ENCODE measurements around the gene RANBP9.
A peak's percentile ranks its signal among the peaks of the same experiment; 100 is the strongest.

RANBP9 gene

DNA sequence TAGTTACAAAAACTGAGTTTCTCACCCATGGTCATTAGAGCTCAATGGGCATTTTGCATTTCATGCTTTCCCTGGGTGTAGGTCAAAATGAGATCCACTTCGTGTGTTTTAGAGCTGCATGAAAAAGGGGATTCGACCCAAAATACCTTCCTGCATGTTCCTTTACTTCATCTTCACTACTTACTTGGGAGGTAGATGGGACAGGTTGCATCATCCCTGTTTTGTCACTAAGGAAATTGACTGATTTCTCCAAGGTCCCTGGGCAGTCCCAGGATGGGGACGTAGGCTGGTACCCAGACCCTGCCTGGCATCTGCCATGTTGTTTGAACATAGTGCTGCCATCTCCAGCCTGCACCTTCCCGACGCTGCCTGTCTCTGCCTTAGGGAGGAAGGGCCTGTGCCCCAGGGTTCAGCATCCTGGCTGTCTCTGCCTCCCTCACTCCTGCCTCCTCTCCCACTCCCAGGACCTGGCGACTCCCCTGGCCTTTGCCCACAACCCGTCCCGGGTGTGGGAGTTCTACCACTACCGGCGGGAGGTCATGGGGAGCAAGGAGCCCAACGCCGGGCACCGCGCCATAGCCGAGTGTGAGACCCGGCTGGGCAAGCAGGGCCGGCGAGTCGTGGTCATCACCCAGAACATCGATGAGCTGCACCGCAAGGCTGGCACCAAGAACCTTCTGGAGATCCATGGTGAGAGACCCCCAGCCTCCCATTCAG lies 120.3 kb downstream of the RANBP9 start:
- no peak for DNase-seq

DNA sequence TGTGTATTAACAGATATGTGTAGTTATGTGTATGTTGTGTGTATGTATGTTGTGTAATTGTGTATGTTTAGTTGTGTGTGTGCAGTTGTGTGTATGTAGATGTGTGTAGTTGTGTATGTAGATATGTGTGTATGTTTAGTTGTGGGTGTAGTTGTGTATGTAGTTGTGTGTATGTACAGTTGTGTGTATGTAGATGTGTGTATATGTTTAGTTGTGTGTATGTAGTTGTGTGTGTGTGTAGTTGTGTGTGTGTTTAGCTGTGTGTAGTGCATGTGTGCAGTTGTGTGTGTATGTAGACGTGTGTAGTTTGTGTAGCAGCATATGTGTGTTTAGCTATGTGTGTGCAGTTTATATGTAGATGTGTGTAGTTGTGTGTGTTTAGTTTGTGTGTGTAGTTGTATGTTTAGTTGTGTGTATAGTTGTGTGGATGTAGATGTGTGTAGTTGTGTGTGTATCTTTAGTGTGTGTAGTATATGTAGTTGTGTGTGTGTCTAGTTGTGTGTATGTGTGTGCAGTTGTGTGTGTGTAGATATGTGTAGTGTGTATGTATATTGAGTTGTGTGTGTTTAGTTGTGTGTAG lies 121.0 kb downstream of the RANBP9 start:
- no peak for DNase-seq

DNA sequence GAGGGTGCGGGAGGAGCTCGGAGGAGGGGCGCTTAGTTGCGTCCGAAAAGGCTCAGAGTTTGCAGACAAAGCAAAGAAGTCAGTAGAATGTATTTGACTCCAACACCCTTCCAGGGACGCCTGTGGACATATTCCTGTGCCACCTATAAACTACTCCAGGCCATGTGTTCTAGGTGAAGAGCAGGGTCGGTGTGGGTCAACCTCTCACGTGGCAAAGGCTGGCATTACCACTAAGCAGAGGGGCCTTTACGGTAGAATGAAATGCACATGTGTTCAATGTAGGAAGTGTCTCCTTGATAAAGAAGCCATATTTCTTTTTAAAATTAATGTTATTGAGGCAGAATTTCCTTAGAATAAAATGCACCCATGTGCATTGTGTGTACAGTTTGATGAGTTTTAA lies 121.8 kb downstream of the RANBP9 start:
- no peak for DNase-seq

DNA sequence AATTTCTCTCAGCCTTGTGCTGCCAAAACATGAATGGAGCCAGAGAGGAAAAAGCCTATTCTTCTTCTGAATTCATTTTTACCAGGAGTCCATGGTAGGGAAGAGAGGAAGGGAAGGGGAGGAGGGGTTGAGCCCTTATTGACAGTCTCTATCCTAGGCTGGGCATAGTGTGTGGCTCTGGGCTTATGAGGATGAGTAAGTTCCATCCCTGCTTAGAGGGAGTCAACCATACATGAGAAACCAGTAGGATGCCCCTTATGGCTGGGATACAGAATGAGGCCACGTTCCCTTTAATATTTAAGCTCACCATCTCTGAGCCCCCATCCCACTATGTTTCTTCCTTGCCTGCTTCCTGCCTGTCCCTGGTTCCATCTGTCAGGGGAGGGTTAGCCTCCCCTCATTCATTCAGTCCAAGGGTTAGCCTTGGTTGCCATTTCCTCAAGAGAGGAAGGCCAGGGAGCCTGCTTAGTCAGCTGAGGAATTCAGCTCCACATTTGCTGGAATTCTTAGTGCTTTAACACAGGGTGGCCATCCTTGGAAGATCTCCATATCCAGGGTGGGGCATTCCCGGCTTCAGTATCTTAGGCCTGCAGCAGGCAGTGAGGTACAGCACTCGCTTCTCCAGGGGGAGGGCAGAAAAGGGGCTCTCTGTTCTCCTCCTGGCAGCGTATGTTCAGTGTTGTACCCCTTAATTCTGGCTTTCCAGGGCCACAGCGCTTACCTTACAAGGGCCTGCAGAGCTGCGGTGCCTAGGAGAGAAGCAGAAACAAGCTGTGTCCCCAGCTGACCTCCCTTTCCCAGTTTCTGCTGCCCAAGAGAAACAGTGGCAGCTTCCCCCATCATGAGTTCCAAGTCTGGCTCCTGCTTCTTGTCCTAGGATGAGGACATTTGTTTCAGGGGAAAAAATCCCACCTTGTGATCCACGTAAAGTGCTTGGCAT lies 124.8 kb downstream of the RANBP9 start:
- DNase-seq = no peak

DNA sequence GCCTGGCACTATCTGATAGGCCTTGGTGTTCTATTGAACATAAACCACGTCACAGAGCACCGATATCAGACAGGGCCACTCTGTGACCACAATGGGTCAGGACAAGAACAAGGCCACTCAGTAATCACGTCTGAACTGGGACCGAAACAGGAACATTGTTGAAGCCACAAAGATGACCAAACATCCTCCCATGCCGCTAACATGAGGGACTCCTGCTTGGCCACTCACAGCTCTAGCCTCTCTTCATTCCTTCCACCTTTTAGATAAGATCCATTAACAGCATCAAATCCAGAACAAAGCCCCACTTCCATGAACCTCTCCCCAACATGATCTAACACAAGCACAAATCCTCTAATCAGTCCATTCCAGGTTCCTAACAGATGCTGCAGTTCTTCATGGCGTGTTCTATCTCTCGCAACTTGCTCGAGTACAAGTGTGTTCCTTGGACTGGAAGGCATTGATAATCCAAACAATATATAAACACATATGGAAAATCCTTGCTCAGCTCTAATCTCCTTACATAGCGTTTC lies 129.9 kb downstream of the RANBP9 start:
- DNase-seq = no peak

DNA sequence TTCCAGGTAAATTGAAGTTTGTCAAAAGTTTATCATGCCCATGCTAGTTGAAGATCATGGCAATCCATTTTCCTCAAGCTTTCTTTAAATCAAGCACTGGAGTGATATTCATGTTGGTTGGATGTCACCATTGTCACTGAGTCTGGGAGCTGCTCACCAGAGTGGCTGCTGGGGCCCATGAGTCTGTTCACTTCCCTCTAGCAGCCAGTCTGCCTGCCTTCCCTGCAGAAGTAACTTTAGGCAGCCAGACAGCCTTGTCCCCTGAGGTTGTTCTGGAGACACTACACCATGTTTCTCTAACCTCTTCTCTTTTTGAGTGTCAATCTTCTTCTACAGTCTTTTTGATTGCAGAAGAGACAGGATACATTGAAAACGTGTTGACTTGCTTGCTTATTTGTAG lies 131.7 kb downstream of the RANBP9 start:
- no peak for DNase-seq

DNA sequence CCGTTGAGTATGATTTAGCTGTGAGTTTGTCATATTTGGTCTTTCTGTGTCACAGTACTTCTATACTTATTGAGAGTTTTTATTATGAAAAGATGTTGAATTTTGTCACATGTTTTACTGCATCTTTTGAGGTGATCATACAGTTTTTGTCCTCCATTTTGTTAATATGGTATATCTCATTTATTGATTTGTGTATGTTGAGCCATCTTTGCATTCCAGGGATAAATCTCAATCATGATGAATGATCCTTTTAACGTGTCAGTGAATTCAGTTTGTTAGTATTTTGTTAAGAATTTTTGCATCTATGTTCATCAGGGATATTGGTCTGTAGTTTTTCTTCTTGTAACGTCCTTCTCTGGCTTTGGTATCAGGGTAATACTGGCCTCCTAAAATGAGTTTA lies 133.7 kb downstream of the RANBP9 start:
- DNase-seq = no peak

DNA sequence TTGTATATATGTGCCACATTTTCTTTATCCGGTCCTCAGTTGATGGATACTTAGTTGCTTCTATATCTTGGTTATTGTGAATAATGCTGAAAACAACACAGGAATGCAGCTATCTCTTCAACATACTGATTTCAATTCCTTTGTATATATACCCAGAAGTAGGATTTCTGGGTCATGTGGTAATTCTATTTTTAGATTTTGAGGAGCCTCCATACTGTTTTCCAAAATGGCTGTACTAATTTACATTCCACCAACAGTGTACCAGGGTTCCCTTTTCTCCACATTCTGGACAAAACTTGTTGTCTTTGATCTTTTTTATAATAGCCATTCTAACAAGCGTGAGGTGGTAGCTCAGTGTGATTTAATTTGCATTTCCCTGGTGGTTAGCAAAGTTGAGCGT lies 135.6 kb downstream of the RANBP9 start:
- no peak for DNase-seq

DNA sequence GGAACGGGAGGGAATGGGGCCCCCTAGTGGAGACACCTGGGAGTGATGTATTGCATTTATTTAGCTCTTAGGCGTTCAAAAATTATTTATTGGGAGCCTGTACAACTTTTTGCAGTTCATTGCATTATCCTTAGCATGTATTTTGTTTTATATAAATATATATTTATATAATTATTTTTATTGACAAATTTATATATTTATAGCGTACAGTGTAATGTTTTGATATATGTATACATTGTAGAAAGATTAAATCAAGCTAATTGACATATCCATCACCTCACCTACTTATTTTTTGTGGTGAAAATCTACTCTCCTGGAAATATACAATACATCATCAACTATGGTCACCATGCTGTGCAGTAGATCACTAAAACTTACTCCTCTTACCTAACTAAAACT lies 136.3 kb downstream of the RANBP9 start:
- DNase-seq = no peak

DNA sequence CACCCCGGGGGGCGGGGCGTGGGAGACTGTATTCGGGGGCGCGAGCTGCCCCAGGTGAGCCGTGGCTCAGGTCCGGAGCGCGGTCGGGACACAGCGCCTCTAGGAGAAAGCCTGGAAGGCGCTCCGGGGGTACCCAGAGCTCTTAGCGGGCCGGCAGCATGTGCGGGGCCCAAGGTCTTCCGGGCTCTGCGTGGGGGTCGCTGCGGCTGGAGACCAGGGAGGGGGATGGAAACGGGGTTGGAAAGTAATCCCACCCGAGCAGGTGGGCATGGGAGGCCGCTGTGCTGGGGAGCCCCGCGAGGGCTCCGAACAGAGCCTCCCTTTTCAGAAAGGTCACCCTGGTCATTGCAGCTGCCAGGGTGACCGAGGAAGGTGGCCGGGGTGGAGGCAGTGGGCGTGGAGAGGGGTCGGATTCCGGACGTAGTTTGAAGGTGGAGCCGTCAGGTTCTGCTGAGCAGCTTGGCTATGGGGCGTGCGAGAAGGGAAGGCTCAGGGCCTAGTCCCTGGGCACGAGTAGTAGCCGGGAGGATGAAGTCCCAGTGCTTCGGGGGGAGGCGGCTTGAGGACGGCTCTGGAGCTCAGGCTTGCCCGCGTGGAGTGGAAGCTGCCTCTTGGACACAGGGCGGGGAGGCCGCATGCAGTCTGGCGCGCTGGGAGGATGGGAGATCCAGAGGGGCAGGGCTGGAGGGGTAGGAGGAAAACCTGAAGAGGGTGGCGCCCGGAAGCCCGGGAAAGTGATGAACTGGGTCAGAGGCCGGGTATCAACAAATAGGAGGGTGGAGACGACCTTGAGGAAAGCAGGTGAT lies 136.9 kb downstream of the RANBP9 start, which contains the start of gene SIRT5:
SIRT5 (plus strand) TSS at position 31 of the 806 bp plus-strand sequence. CDS start 9,510 bp downstream, outside the sequence.
- peak; percentile 77 for DNase-seq

DNA sequence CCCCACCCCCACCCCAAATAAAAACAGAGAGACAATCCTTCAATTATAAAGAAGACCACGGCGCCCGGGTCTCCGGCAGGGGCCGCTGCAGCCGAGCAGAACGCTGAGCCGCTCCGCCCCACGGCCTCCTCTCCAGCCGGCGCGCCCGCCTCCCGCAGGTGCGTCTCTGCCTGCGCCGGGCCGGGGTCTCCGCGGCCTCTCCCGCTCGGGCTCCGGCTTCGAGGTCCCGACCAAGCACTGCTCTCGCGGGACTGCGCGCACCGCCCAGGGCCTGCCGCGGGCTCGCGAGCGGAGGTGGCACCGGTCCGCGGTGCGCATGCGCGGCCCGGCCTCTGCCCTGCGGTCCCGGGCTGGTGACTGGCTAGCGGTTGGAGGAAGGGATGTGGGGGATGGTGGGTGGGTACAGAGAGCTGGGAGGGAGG lies 137.5 kb downstream of the RANBP9 start:
- peak; percentile 89 to 92 for DNase-seq

DNA sequence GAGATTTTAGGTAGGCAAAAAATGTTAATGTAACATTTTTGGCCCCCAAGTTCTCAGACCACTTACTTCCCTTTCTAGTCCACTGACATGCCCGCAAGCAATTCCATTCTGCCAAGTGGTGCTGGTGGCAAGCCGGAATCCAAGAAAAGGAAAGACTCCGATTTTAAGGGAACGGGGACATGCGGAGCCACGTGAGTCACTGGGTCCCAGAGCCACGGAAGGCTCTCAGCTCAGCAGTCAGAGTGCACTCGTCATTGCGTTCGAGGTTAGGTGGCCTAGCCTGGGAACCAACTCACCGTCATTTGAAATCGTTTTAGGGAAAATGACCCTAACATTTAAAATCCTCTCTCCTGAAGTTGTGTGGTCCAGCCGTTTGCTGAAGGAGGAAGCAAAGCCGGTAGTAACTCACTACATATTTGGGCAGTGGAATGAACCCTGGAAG lies 137.9 kb downstream of the RANBP9 start:
- DNase-seq = no peak

DNA sequence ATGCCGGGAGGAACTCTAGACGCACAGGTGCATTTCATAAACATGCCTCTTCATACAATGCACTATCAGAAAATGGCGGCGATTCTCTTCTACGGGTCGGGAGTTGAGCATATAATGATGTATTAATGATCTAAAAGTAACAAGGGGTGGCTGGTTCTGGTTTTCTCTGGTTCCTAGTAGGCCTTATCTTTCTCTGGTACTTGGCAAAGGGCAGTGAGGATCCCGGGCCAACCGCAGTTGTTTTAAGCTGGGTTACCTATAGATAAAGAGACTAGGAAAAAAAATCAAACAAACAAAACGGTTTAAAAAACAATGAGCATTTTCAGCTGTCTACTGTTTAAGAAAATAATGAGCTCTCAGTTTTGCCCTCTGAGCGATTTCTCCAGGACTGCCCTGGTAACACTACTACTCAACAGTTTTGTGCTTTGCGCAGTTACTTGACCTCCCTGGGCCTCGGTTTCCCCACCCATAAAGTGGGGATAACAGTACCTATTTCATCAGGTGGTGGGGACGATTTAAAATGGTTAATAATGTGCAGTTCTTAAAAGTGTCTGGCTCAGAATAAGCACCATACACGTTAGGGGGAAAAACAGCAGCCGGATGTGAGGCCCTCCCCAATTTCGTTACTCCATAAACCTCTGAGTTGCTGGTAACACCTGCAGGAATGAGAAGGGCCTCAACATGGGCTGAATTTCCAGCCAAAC lies 138.5 kb downstream of the RANBP9 start:
- no peak for DNase-seq

DNA sequence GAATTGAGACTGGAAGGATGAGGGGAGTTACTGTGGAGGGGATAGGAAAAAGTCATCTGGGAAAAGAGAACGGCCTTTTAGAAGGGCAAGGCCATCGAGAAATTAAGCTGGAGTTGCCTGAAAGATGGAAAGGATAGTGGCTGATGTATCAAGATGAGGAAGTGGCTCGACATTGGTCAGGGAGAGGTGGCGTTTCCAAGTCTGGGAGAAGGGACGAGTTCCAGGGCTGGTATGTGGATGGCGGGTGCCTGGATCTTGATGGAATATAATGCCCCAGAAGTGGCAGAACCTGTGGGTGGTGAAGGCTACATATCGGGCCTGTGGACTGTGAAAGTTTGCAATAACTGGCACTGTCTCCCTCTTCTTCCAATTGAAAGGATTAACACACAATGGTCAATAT lies 139.4 kb downstream of the RANBP9 start:
- DNase-seq = no peak

Data from NCI-H187 (cell line).